NCI-H2196 (cell line): Measurements from ENCODE around the gene MME.

ENCODE experiments used
- DNase-seq: peaks from one replicate; lab custom pipeline; 2025; ENCODE audit not compliant: unreplicated experiment; lab: John Stamatoyannopoulos, UW

The MME gene

GRCh38 chr3:155135003-155135402, 54.9 kb downstream of the MME start:
- DNase-seq: no peak

- no peak for DNase-seq
Measured at GRCh38 chr3:155138677-155139076, 58.6 kb downstream of the MME start.

GRCh38 chr3:155147588-155147987, 67.5 kb downstream of the MME start:
- no peak for DNase-seq

- DNase-seq: no peak
Measured at GRCh38 chr3:155149494-155149893, 69.4 kb downstream of the MME start.

- DNase-seq: no peak
Measured at GRCh38 chr3:155153242-155154186, 73.4 kb downstream of the MME start.

- DNase-seq: no peak
Measured at GRCh38 chr3:155154255-155154654, 74.1 kb downstream of the MME start.

GRCh38 chr3:155158346-155159037, 78.4 kb downstream of the MME start:
- no peak for DNase-seq

GRCh38 chr3:155159301-155159700, 79.2 kb downstream of the MME start:
- no peak for DNase-seq

- no peak for DNase-seq
Measured at GRCh38 chr3:155161640-155162292, 81.6 kb downstream of the MME start.

GRCh38 chr3:155164306-155164705, 84.2 kb downstream of the MME start:
- DNase-seq: no peak

GRCh38 chr3:155166441-155166840, 86.3 kb downstream of the MME start:
- no peak for DNase-seq

GRCh38 chr3:155169197-155169596, 89.1 kb downstream of the MME start:
- no peak for DNase-seq

- no peak for DNase-seq
Measured at GRCh38 chr3:155173771-155174170, 93.7 kb downstream of the MME start.

- no peak for DNase-seq
Measured at GRCh38 chr3:155178810-155179436, 98.8 kb downstream of the MME start.

GRCh38 chr3:155179437-155179827, 99.3 kb downstream of the MME start:
- DNase-seq: no peak

GRCh38 chr3:155179966-155180757, 100.0 kb downstream of the MME start:
- DNase-seq: no peak

GRCh38 chr3:155182467-155182866, 102.3 kb downstream of the MME start:
- no peak for DNase-seq

- DNase-seq: no peak
Measured at GRCh38 chr3:155184011-155184410, 103.9 kb downstream of the MME start.

GRCh38 chr3:155185631-155186071, 105.5 kb downstream of the MME start:
- no peak for DNase-seq

GRCh38 chr3:155188031-155188430, 107.9 kb downstream of the MME start:
- DNase-seq: no peak
